ENCODE results near the gene CYTH4.

- TF ChIP-seq CTCF (IDR thresholded peaks at IDR 0.05), result no peak
- no peak for TF ChIP-seq POLR2A (IDR thresholded peaks at IDR 0.05)
These were observed 11.2 kb upstream of the CYTH4 start for GRCh38 chr22:37270928-37271650.

Measured in uterus (tissue), 2 donors.